Stomach (tissue), 4 donors: ENCODE results near the gene OR13C2.

ENCODE experiments used
- CTCF ChIP-seq, 7 experiments: fragments of 450-650 bp in 4 of 7; fragments of 200-600 bp in 3 of 7; sonication (generic) in 3 of 7; IDR thresholded peaks; one replicate each; pipeline ENCODE4 v1.5.1; 2016 to 2019; ENCODE audit warnings: antibody characterized with exemption in 7 of 7, control low read depth in 2 of 7, mild to moderate bottlenecking in 1 of 7
- POLR2AphosphoS5 ChIP-seq, 3 donors: sonication (generic); formaldehyde crosslinking; IDR thresholded peaks; one replicate each; pipeline ENCODE4 v1.6.1; 2016; ENCODE audit warnings: antibody characterized with exemption in 3 of 3

- TF ChIP-seq POLR2AphosphoS5 (IDR thresholded peaks at IDR 0.05) (no peak), CTCF (IDR thresholded peaks at IDR 0.05) (no peak)
These were observed 28.6 kb upstream of the OR13C2 start for GRCh38 chr9:104633976-104634520.
